ENCODE results near the gene PLEKHH1.

PLEKHH1 gene

DNA sequence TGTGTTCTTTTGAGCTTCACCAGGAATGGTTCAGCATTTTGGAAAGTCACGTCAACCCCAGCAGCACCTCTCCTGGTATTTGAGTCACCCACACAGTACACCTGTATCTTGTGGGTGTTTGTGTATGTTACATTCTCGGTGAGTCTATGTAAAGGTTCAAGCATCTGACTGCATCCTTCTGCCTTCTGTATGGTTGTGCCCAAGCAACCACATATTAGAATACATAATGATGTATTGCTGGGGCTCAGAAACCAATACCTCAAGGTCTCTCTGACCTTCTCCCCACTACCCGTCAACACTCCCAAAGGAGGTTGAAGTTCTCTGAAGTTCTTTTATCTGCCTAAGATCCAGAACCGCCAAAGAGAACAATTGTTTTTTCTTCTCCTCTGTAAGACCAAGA, 35.4 kb upstream of the PLEKHH1 start:
- H3K27ac ChIP-seq, result no peak overlapping the region
- TF ChIP-seq, protein P1, sequence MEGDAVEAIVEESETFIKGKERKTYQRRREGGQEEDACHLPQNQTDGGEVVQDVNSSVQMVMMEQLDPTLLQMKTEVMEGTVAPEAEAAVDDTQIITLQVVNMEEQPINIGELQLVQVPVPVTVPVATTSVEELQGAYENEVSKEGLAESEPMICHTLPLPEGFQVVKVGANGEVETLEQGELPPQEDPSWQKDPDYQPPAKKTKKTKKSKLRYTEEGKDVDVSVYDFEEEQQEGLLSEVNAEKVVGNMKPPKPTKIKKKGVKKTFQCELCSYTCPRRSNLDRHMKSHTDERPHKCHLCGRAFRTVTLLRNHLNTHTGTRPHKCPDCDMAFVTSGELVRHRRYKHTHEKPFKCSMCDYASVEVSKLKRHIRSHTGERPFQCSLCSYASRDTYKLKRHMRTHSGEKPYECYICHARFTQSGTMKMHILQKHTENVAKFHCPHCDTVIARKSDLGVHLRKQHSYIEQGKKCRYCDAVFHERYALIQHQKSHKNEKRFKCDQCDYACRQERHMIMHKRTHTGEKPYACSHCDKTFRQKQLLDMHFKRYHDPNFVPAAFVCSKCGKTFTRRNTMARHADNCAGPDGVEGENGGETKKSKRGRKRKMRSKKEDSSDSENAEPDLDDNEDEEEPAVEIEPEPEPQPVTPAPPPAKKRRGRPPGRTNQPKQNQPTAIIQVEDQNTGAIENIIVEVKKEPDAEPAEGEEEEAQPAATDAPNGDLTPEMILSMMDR (conservative IDR thresholded peaks at IDR 0.05), result no peak

DNA sequence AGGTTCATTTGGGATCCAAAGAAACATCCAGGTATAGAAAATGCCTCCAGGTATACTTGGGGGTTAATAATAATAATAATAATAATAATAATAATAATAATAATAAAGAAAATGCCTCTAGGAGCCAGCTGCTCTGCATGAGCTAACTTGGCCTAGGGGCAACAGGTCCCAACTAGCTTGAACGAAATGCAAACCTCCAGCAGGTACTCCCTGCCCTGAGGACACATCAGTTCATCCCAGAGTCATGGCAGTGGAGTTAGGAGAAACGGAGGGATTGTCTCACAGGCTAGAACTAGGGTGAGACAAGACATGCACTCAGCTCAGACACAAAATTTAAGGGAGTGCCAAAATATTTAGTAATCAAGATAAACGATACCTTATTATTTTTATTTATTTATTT, 32.1 kb upstream of the PLEKHH1 start:
- TF ChIP-seq ZFX (IDR thresholded peaks at IDR 0.05), result no peak
- TF ChIP-seq, protein P1 (conservative IDR thresholded peaks at IDR 0.05), result no peak
- H3K27ac ChIP-seq, result no peak overlapping the region

DNA sequence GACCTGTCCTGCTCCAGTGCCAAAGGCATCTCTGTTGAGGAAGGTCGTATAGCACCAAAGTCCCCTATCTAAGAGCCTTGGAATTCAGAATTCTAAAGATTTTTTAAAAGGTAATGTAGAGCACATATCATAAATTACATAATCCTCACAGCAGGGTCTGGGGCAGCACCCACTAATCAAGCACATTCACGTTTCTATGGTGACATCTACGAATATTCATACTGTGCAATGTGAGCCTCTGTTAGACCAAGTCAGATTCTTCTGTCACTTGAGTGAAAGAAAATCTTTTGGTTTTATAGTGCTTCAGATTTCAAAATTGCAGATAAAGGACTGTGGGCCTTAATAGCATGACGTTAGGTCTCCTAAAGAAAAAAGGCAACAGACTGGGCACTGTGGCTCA, 31.4 kb upstream of the PLEKHH1 start:
- TF ChIP-seq, protein P1 (conservative IDR thresholded peaks at IDR 0.05), result no peak
- TF ChIP-seq ZFX (IDR thresholded peaks at IDR 0.05), result no peak
- H3K27ac ChIP-seq, result no peak overlapping the region

DNA sequence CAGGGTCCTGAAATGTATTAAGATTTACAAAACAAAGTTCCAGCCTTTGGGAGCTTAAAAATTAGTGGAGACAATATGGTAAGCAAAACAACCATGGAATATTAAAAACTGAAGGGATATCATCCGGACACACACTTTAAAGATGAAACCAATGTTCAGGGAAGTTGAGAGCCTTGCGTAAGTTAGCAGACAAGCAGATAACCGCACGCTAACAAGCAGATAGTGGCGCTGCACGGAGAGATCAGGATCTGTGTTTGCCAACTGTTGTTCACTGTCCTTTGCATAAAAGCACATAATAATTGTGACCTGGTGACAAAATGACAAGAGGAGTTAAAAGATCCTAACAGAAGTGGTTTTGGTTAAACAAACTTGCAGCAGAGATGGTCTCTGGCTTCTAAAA, 30.2 kb upstream of the PLEKHH1 start:
- H3K27ac ChIP-seq, result no peak overlapping the region
- TF ChIP-seq ZFX (IDR thresholded peaks at IDR 0.05), result no peak
- TF ChIP-seq, protein P1 (conservative IDR thresholded peaks at IDR 0.05), result no peak

DNA sequence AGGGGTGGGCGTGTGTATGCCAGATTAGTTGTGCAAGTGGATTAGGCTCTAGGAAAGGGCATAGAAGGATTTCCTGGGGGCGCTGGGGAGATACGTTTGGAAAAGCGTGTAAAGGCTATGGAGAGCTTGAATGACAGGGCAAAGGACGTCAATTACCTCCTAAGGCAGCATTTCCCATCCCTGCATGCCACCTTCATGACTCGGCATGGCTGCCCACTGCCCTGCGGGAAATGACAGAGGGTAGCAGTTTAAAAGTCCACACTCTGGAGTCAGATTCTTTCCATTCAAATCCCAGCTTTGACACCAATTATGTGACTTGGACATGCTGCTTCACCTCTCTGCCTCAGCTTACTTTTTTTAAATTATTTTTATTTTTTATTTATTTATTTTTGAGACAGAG, 29.8 kb upstream of the PLEKHH1 start:
- H3K27ac ChIP-seq, result no peak overlapping the region
- no peak for TF ChIP-seq ZFX (IDR thresholded peaks at IDR 0.05)
- TF ChIP-seq, protein P1 (conservative IDR thresholded peaks at IDR 0.05), result no peak

DNA sequence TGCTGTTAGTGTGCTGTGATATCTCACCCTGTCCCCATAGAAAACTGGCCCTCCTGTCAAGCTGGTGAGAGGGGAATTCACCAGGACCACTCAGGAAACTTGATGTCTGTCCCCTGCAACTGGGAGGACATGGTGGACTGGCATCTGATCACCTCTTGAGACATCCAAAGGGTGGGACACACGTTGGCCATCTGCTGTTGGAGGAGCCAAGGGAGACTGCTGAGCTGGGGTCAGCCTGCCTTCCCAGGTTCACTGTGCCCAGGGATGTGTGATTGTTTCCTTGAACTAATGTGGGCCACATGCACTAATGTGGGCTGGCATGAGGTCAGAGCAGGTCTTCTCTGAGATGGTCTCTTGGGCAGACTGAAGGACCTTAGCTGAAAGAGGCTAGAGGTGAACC, 27.8 kb upstream of the PLEKHH1 start:
- TF ChIP-seq, protein P1 (conservative IDR thresholded peaks at IDR 0.05), result no peak
- no peak for TF ChIP-seq ZFX (IDR thresholded peaks at IDR 0.05)
- H3K27ac ChIP-seq, result no peak overlapping the region

DNA sequence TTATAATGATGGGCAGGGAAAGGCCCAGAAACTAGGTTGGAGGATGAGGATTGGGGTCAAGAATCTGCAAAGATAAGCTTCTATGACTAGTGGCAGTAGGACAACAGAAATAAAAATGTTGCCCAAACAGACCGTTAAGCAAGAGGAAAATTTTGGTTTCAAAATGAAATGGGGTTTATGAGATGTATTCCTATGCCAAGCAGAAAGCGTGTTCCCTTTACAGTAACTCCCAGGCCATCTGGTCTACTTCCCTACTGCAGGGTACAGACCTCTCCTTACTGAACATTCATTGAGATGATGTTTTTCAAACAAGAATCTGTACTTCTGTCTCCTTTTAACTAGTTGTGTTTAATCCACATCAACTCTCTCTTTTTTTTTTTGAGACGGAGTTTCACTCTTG, 24.1 kb upstream of the PLEKHH1 start:
- no peak overlapping the region for H3K27ac ChIP-seq
- no peak for TF ChIP-seq ZFX (IDR thresholded peaks at IDR 0.05)
- TF ChIP-seq, protein P1 (conservative IDR thresholded peaks at IDR 0.05), result no peak
